Measurements from ENCODE around the gene TLE2. TPM values are rescaled to one million over a fixed set of nuclear protein-coding genes. Genes with fewer than 3 reads are reported as not detected.

TLE2 gene
- total RNA-seq, 4 donors from 2014 or later, result 5.4 to 22.7 (median 7.6) TPM

DNA sequence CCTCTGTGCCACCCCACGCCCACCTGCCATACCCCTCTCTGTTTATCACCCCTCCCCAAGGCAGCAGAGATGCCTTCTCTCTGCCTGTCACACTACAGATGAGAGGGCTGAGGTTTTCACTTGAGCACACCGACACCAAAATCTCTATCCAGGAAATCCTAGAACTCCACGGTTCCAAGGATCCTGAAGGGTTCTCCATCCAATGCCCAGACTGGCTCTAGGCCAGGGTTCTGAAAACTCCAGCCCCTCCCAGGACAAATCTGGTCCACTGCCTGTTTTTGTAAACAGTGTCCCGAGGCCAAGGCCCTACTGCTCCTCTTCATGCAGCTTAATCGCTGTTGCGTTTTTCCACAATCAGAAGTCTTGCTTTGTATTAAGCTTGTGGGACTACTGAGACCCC lies 20.1 kb downstream of the TLE2 start:
- H3K27ac ChIP-seq, result no peak overlapping the region
- no peaks in the 10 kb centered on the region for H3K27me3 ChIP-seq
- TF ChIP-seq, protein P1, sequence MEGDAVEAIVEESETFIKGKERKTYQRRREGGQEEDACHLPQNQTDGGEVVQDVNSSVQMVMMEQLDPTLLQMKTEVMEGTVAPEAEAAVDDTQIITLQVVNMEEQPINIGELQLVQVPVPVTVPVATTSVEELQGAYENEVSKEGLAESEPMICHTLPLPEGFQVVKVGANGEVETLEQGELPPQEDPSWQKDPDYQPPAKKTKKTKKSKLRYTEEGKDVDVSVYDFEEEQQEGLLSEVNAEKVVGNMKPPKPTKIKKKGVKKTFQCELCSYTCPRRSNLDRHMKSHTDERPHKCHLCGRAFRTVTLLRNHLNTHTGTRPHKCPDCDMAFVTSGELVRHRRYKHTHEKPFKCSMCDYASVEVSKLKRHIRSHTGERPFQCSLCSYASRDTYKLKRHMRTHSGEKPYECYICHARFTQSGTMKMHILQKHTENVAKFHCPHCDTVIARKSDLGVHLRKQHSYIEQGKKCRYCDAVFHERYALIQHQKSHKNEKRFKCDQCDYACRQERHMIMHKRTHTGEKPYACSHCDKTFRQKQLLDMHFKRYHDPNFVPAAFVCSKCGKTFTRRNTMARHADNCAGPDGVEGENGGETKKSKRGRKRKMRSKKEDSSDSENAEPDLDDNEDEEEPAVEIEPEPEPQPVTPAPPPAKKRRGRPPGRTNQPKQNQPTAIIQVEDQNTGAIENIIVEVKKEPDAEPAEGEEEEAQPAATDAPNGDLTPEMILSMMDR (IDR thresholded peaks at IDR 0.05), result no peak
- no peak for TF ChIP-seq POLR2A (IDR thresholded peaks at IDR 0.05)
- H3K4me3 ChIP-seq, result no peak overlapping the region
- peaks cover 0 to 6% (median 0%) of the 10 kb centered on the region in 3 donors for H3K4me1 ChIP-seq
- peaks cover 0 to 44% (median 0%) of the 10 kb centered on the region in 3 donors for H3K36me3 ChIP-seq
- 64 to 89% methylated on average over 5 to 6 of the region's 6 CpGs for WGBS, 2 donors
- H3K9me3 ChIP-seq, result no peaks in the 10 kb centered on the region
- intact Hi-C loops (cut with DNase I), result no loop called here
- DNase-seq, result no peak

DNA sequence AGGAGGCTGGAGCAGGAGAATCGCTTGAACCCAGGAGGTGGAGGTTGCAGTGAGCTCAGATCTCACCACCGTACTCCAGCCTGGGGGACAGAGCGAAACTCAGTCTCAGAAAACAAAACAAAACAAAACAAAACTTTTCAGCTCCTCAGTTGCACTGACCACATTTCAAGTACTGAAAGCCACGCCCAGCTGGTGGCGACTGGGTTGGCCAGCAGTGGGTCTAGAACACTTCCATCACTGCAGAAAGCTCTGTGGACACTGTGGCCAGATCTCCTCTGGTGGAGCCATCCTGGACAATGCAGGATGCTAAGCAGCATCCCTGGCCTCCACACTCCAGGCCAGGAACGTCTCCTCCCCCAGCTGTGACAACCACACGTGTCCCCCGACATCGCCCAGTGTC lies 21.1 kb downstream of the TLE2 start:
- Histone ChIP-seq H3K36me3 (peaks cover 0 to 44% (median 0%) of the 10 kb centered on the region in 3 donors), H3K4me3 (no peak overlapping the region), H3K27me3 (no peaks in the 10 kb centered on the region), H3K4me1 (peaks cover 0 to 6% (median 0%) of the 10 kb centered on the region in 3 donors), H3K9me3 (no peaks in the 10 kb centered on the region), H3K27ac (no peak overlapping the region)
- DNase-seq, result no peak
- 70 to 88% methylated on average over 8 of the region's 9 CpGs for WGBS, 2 donors
- no peak for TF ChIP-seq POLR2A (IDR thresholded peaks at IDR 0.05)
- TF ChIP-seq, protein P1 (IDR thresholded peaks at IDR 0.05), result no peak
- intact Hi-C loops (cut with DNase I), result no loop called here

DNA sequence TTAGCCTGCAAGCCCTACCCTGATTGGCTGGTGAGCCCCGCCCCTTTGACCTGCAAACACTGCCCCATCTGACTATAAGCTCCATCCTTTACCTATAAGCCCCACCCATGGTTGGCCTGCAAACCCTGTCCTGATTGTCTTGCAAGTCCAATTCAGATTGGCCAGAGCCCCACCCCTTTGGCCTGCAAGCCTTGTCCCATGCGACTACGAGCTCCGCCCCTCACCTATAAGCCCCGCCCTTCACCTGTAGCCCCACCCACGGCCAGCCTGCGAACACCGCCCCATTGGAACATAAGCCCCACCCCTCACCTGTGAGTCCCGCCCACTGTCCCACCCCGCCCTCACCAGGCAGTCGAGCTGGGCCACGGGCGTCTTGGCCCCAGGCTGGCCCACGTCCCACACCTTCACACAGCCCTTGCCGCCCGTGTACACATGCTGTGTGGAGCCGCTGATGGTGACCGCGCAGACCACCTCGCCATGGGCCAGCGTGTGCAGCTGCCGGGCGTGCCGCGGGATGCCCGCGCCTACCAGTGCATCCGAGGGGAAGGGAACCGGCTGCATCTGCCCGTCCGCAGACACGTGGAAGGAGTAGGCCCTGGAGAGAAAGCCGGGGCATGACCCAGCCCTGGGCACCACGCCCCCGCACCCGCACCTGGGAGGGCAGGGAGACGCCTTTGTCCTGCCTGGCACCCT lies 22.9 kb downstream of the TLE2 start:
- Histone ChIP-seq H3K4me1 (peaks cover 0 to 6% (median 0%) of the 10 kb centered on the region in 3 donors), H3K27ac (no peak overlapping the region), H3K4me3 (no peak overlapping the region), H3K36me3 (peaks cover 0 to 49% (median 0%) of the 10 kb centered on the region in 3 donors), H3K9me3 (no peaks in the 10 kb centered on the region), H3K27me3 (no peaks in the 10 kb centered on the region)
- TF ChIP-seq, protein P1 (IDR thresholded peaks at IDR 0.05), result no peak
- TF ChIP-seq POLR2A (IDR thresholded peaks at IDR 0.05), result no peak
- no peak for DNase-seq
- intact Hi-C loops (cut with DNase I), result no loop called here
- WGBS, 2 donors, result 82 to 87% methylated on average over 15 to 24 of the region's 37 CpGs

DNA sequence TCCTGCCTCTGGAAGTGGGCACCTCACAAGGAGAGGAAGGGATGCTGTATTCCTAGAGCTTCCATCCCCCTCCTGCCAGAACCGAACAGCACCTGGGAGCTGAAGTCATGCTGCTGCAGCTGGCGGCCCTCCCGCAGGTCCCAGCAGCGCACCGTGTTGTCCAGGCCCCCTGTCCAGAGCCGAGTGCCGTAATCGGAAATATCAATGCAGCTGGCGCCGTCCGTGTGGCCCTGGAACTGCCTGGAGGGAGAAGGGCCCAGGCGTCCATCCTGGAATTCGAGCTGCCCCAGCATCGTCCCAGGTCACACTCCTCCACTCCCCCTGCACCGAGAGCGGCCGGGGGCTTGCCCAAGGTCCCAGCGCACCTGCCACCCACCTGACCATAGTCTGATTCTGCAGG lies 23.7 kb downstream of the TLE2 start:
- DNase-seq, result no peak
- Histone ChIP-seq H3K27me3 (no peaks in the 10 kb centered on the region), H3K9me3 (no peaks in the 10 kb centered on the region), H3K4me3 (no peak overlapping the region), H3K27ac (no peak overlapping the region), H3K36me3 (peaks cover 0 to 52% (median 0%) of the 10 kb centered on the region in 3 donors), H3K4me1 (no peaks in the 10 kb centered on the region)
- TF ChIP-seq POLR2A (IDR thresholded peaks at IDR 0.05), result no peak
- intact Hi-C loops (cut with DNase I), result no loop called here
- 80% methylated on average over 3 of the region's 18 CpGs; no CpG with 5 or more reads in 1 of the 2 donors for WGBS, 2 donors

DNA sequence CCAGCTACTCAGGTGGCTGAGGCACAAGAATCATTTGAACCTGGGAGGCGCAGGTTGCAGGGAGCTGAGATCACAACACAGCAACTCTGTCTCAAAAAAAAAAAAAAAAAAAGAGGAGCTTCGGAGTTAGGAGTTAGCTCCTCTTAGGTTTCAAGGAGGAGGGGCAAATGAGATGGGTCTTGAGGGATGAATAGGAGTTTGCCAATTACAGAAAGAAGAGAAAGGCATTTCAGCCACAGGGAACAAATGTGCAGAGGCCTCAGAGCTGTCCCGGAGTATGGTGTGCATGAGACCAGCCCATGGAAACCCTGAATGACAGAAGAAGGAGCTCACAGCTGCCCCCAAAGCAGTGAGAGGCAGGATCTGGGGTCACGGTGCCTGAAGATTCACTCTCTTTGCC lies 24.6 kb downstream of the TLE2 start:
- WGBS, 2 donors, result 92 to 96% methylated on average over 4 of the region's 4 CpGs
- Histone ChIP-seq H3K27me3 (no peaks in the 10 kb centered on the region), H3K4me3 (no peak overlapping the region), H3K36me3 (peaks cover 0 to 52% (median 0%) of the 10 kb centered on the region in 3 donors), H3K4me1 (no peaks in the 10 kb centered on the region), H3K27ac (no peak overlapping the region), H3K9me3 (no peaks in the 10 kb centered on the region)
- TF ChIP-seq POLR2A (IDR thresholded peaks at IDR 0.05), result no peak
- TF ChIP-seq, protein P1 (IDR thresholded peaks at IDR 0.05), result no peak
- no peak for DNase-seq
- intact Hi-C loops (cut with DNase I), result no loop called here
